Uterus (tissue), 4 donors: ENCODE results near the gene NEAT1. TPM values are rescaled to one million over a fixed set of nuclear protein-coding genes. Genes with fewer than 3 reads are reported as not detected.

ENCODE experiments used
- DNase-seq, 2 donors: peaks; one replicate each; pipeline ENCODE4 v3.0.0-alpha.2; 2019 to 2020
- H3K27ac ChIP-seq, 2 donors: fragments of 200-600 bp; sonication (generic); 1 replicate in 1 of 2; 2 replicates in 1 of 2; pipeline ENCODE4 v1.5.1; 2016 to 2018
- H3K27me3 ChIP-seq, 2 donors: fragments of 200-600 bp; sonication (generic); one replicate each; pipeline ENCODE4 v1.5.1; 2018 to 2019; ENCODE audit warnings: control low read depth in 1 of 2
- H3K36me3 ChIP-seq, 2 donors: fragments of 200-600 bp; sonication (generic); one replicate each; pipeline ENCODE4 v1.5.1; 2019; ENCODE audit warnings: control low read depth in 1 of 2
- H3K4me1 ChIP-seq, 2 donors: fragments of 200-600 bp; sonication (generic); one replicate each; pipeline ENCODE4 v1.5.1; 2018 to 2019; ENCODE audit warnings: control low read depth in 1 of 2
- H3K4me3 ChIP-seq, 2 donors: fragments of 200-600 bp; sonication (generic); 1 replicate in 1 of 2; 2 replicates in 1 of 2; pipeline ENCODE4 v1.5.1; 2018 to 2019; ENCODE audit warnings: mild to moderate bottlenecking in 1 of 2
- H3K9me3 ChIP-seq, 2 donors: fragments of 200-600 bp; sonication (generic); one replicate each; pipeline ENCODE4 v1.5.1; 2019; ENCODE audit warnings: control low read depth in 1 of 2
- POLR2A ChIP-seq, 2 donors: fragments of 450-650 bp; IDR thresholded peaks; one replicate each; pipeline ENCODE4 v1.6.1; 2016; ENCODE audit warnings: antibody characterized with exemption in 2 of 2, mild to moderate bottlenecking in 1 of 2, moderate library complexity in 1 of 2
- intact Hi-C: fragments of 100-400 bp; cut with DNase I; formaldehyde crosslinking; loops from one replicate; pipeline ENCODE4 v1.15.1; 2023; ENCODE audit warnings: low total_unique reads
- total RNA-seq, 4 donors: library from RNA; depleted of rRNA in 3 of 4; stranded (reverse); fragments of >200 nt in 3 of 4; gene quantifications; one replicate each; pipeline versions ENCODE4 v1.1.0 to v1.2.4, GENCODE V29; 2014 to 2023
- TF ChIP-seq, protein P1 (sequence below), 4 experiments: fragments of 200-600 bp in 2 of 4; fragments of 450-650 bp in 2 of 4; sonication (generic) in 2 of 4; IDR thresholded peaks; one replicate each; pipeline ENCODE4 v1.5.1; 2016 to 2019; ENCODE audit warnings: antibody characterized with exemption in 4 of 4, mild to moderate bottlenecking in 2 of 4, moderate library complexity in 1 of 4
- donor health status: DM: yes; HTN: yes; CAD: no.

Gene NEAT1
- total RNA-seq, 4 donors from 2014 or later: 33.6 to 932 (median 120) TPM

DNA sequence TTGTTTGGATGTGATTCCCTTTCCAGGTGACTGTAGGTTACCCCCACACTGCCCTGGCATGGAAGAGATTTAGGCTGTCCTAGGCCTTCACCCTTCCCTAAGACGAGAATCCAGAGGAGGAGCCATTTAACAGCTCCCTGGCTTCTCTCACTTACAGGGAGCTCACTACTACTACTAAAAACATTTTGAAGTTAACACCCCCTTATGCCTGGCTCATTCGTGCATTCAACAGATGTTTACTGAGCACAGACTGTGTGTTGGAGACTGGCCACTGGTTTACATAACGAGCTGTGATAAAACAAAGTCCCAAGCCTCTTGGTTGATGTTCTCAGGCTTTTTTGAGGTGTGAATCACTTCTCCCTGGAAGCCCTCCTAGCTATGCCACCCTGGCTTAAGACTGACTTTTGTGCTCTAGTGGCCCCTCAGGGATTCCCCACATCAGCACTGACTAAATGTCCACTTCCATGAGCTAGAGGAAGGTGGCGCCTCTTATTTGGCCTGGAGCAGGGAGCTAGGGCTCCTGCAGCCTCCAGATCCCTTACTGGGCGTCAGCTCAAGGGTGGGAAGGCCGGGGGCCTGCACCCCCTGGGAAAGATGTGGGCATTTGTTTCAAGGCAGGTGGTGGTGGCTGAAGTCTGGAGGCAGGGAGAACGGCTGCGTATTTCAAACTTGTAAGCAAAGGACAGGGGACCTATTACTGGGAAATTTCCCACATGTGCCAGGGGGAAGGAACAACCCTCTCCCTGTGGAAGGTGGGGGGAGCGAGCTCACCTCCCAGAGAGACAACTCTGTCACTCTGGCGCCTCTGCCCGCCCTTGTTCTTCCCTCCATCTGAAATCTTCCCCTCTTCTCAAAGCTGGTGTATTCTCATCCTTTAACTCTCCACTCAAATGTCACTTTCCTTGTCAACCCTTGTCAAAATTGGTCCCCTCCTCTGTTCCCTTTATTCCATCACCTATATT lies 56.9 kb downstream of the NEAT1 start:
- Histone ChIP-seq H3K4me3 (peak overlapping the region; percentile 19 to 57), H3K9me3 (no peaks in the 10 kb centered on the region), H3K36me3 (no peaks in the 10 kb centered on the region), H3K27me3 (no peaks in the 10 kb centered on the region), H3K4me1 (peaks cover 10 to 13% of the 10 kb centered on the region in 2 donors), H3K27ac (peak overlapping the region; percentile 97 to 98)
- TF ChIP-seq, protein P1, sequence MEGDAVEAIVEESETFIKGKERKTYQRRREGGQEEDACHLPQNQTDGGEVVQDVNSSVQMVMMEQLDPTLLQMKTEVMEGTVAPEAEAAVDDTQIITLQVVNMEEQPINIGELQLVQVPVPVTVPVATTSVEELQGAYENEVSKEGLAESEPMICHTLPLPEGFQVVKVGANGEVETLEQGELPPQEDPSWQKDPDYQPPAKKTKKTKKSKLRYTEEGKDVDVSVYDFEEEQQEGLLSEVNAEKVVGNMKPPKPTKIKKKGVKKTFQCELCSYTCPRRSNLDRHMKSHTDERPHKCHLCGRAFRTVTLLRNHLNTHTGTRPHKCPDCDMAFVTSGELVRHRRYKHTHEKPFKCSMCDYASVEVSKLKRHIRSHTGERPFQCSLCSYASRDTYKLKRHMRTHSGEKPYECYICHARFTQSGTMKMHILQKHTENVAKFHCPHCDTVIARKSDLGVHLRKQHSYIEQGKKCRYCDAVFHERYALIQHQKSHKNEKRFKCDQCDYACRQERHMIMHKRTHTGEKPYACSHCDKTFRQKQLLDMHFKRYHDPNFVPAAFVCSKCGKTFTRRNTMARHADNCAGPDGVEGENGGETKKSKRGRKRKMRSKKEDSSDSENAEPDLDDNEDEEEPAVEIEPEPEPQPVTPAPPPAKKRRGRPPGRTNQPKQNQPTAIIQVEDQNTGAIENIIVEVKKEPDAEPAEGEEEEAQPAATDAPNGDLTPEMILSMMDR (IDR thresholded peaks at IDR 0.05): peak in 3 of 4 experiments; percentile 19 to 46 (median 29)
- TF ChIP-seq POLR2A (IDR thresholded peaks at IDR 0.05): peak in 1 of 2 donors; percentile 81
- intact Hi-C loops: no loop called here
- peak; percentile 72 to 92 for DNase-seq

DNA sequence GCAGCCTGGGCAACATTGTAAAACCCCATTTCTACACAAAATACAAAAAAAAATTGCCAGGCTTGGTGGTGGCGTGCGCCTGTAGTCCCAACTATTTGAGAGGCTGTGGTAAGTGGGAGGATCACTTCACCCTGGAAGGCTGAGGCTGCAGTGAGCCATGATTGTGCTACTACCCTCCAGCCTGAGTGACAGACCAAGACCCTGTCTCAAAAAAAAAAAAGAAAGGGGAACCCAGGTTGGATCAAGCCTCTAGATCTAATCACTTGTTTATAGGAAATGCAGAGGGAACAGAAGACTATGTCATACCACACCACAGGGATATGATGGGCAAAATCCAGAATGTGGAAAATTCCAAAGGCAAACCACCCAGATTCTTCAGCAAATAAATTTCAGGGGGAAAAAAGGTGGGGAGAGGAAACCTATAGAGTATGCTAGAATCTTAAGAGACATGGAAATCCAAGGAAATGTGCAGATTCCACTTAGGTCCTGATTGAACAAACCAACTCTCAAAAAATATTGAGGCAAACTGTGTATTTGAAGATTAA lies 59.8 kb downstream of the NEAT1 start:
- no peak overlapping the region for H3K4me3 ChIP-seq
- H3K27me3 ChIP-seq: no peaks in the 10 kb centered on the region
- H3K9me3 ChIP-seq: no peaks in the 10 kb centered on the region
- H3K27ac ChIP-seq: peak overlapping the region; percentile 97 to 98
- H3K36me3 ChIP-seq: no peaks in the 10 kb centered on the region
- DNase-seq: no peak
- intact Hi-C loops: no loop called here
- TF ChIP-seq, protein P1 (IDR thresholded peaks at IDR 0.05): no peak
- no peak for TF ChIP-seq POLR2A (IDR thresholded peaks at IDR 0.05)
- peaks cover 20 to 31% of the 10 kb centered on the region in 2 donors for H3K4me1 ChIP-seq

DNA sequence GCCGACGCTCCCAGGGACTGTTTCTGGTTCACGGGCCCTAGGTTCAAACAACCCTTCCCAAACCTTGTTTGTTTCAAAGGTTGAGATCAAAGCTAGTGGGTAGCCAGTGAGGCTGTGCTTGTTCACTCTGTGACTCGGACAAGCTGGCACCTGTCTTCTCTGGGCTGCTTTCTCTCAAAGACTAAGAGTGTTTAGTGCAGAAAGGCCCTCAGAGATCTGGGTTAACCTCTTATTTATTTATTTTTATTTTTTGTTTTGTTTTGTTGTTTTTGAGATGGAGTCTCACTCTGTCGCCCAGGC lies 63.3 kb downstream of the NEAT1 start:
- DNase-seq: peak in 1 of 2 donors; percentile 46

DNA sequence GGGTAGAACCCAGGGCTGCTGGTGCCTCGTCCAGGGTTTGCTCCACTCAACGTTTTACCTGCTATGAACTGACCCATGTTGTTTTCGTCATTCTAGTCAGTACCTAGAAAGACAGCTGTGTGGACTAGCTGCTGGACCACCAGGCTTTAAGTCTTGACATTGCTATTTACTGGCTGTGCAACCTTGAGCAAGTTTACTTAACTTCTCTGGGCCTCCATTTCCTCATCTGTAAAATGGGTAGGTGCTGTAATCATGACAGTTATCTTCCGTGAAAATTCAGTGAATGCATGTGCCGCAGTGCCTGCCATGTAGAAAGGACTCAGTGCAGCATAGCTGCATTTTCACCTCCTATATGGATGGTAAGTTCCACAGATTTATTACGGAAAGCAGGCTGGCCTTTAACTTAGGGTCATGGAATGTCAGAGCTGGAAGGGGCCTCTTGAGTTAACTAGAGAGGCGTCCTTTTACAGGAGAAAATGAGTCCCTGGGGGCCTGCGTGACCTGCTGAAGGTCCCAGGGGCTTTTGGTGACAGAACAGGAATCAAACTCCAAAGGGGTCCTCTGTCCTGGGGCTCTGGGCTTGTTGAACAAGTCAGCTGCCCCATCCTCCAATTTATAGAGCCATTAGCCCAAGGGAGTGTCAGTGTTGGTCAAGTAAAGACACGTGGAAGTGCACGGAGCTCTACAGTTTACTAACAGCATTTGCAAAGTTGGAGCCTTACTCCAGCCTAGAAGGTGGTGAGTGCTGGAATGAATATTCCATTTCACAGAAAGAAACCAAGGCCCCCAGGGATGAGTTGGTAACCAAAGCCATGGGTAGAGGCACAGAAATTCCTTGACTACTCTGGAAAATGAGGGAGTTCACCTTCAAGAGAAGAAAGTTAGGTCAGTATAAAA lies 64.2 kb downstream of the NEAT1 start:
- no peak for DNase-seq
- Histone ChIP-seq H3K27me3 (no peaks in the 10 kb centered on the region), H3K4me1 (peaks cover 48 to 56% of the 10 kb centered on the region in 2 donors), H3K4me3 (no peak overlapping the region), H3K36me3 (no peaks in the 10 kb centered on the region), H3K27ac (peak overlapping the region; percentile 97 to 98), H3K9me3 (no peaks in the 10 kb centered on the region)
- TF ChIP-seq, protein P1 (IDR thresholded peaks at IDR 0.05): no peak
- TF ChIP-seq POLR2A (IDR thresholded peaks at IDR 0.05): peak in 1 of 2 donors; percentile 86
- intact Hi-C loops: no loop called here

More for the DNA sequence above, 63.3 kb downstream of the NEAT1 start:
- TF ChIP-seq POLR2A (IDR thresholded peaks at IDR 0.05): no peak
- TF ChIP-seq, protein P1 (IDR thresholded peaks at IDR 0.05): no peak
- Histone ChIP-seq H3K4me1 (peaks cover 39 to 47% of the 10 kb centered on the region in 2 donors), H3K36me3 (no peaks in the 10 kb centered on the region), H3K4me3 (no peak overlapping the region), H3K27ac (peak overlapping the region; percentile 97 to 98), H3K27me3 (no peaks in the 10 kb centered on the region), H3K9me3 (no peaks in the 10 kb centered on the region)
- intact Hi-C loops: no loop called here
